Activated naive CD8-positive, alpha-beta T cell treated with anti-CD3 and anti-CD28 coated beads for 36 hours (primary cell): Measurements from ENCODE around the gene HEXIM2. TPM values are rescaled to one million over a fixed set of nuclear protein-coding genes. Genes with fewer than 3 reads are reported as not detected.
"Not testable (repeated sequence)": the region's sequence is repeated elsewhere in the genome, so short reads cannot be mapped to it uniquely, and the experiment has no call there.

Experiments used
- DNase-seq: peaks from one replicate; pipeline ENCODE4 v3.0.0; 2021
- H3K27ac Mint-ChIP-seq: one replicate; pipeline ENCODE4 v1.8.0; 2022; ENCODE audit warnings: mild to moderate bottlenecking, moderate library complexity, mixed read lengths
- H3K27me3 Mint-ChIP-seq: one replicate; pipeline ENCODE4 v1.8.0; 2022; ENCODE audit warnings: mild to moderate bottlenecking, mixed read lengths
- H3K36me3 Mint-ChIP-seq: one replicate; pipeline ENCODE4 v1.8.0; 2021; ENCODE audit warnings: mild to moderate bottlenecking, mixed read lengths
- H3K4me1 Mint-ChIP-seq: one replicate; pipeline ENCODE4 v1.8.0; 2021; ENCODE audit warnings: mixed read lengths
- H3K4me3 Mint-ChIP-seq: one replicate; pipeline ENCODE4 v1.8.0; 2022; ENCODE audit warnings: mild to moderate bottlenecking, moderate library complexity, mixed read lengths
- H3K9me3 Mint-ChIP-seq: one replicate; pipeline ENCODE4 v1.8.0; 2022; ENCODE audit warnings: mixed read lengths
- total RNA-seq, 2 experiments: library from RNA; stranded (reverse); gene quantifications; one replicate each; pipeline ENCODE4 v1.2.3, GENCODE V29; 2021

The HEXIM2 gene
- total RNA-seq, 2 experiments from 2014 or later: 4.8 to 5.6 TPM

GRCh38 chr17:45197108-45197507 lies 35.4 kb downstream of the HEXIM2 start:
- H3K4me3 Mint-ChIP-seq: no peak overlapping the region
- no peak for DNase-seq
- H3K4me1 Mint-ChIP-seq: peaks cover 3% of the 10 kb centered on the region
- H3K36me3 Mint-ChIP-seq: no peaks in the 10 kb centered on the region
- H3K9me3 Mint-ChIP-seq: peaks cover 1% of the 10 kb centered on the region
- no peaks in the 10 kb centered on the region for H3K27me3 Mint-ChIP-seq
- no peak overlapping the region for H3K27ac Mint-ChIP-seq

GRCh38 chr17:45197555-45198334 lies 36.1 kb downstream of the HEXIM2 start:
- peaks cover 3% of the 10 kb centered on the region for H3K4me1 Mint-ChIP-seq
- no peak overlapping the region for H3K27ac Mint-ChIP-seq
- H3K27me3 Mint-ChIP-seq: no peaks in the 10 kb centered on the region
- H3K4me3 Mint-ChIP-seq: no peak overlapping the region
- DNase-seq: peak; percentile 92
- H3K36me3 Mint-ChIP-seq: no peaks in the 10 kb centered on the region
- H3K9me3 Mint-ChIP-seq: peaks cover 1% of the 10 kb centered on the region

GRCh38 chr17:45200701-45201100 lies 39.0 kb downstream of the HEXIM2 start:
- Mint-ChIP-seq H3K27me3 (no peaks in the 10 kb centered on the region), H3K9me3 (no peaks in the 10 kb centered on the region), H3K27ac (no peak overlapping the region), H3K4me3 (no peak overlapping the region), H3K36me3 (no peaks in the 10 kb centered on the region), H3K4me1 (peaks cover 3% of the 10 kb centered on the region)
- no peak for DNase-seq

GRCh38 chr17:45201457-45201856 lies 39.8 kb downstream of the HEXIM2 start:
- Mint-ChIP-seq H3K4me1 (peaks cover 3% of the 10 kb centered on the region), H3K27ac (no peak overlapping the region), H3K9me3 (no peaks in the 10 kb centered on the region), H3K36me3 (no peaks in the 10 kb centered on the region), H3K27me3 (no peaks in the 10 kb centered on the region), H3K4me3 (no peak overlapping the region)
- no peak for DNase-seq

- not testable (repeated sequence) for H3K27me3 Mint-ChIP-seq, H3K4me3 Mint-ChIP-seq, H3K36me3 Mint-ChIP-seq, DNase-seq, H3K27ac Mint-ChIP-seq, H3K9me3 Mint-ChIP-seq, H3K4me1 Mint-ChIP-seq
Observed at GRCh38 chr17:45201880-45202279, 40.2 kb downstream of the HEXIM2 start.

GRCh38 chr17:45218895-45219661 lies 57.4 kb downstream of the HEXIM2 start:
- Mint-ChIP-seq H3K4me3 (peak overlapping the region; percentile 96), H3K9me3 (no peaks in the 10 kb centered on the region), H3K27ac (peak overlapping the region; percentile 91), H3K36me3 (peaks cover 51% of the 10 kb centered on the region), H3K27me3 (no peaks in the 10 kb centered on the region), H3K4me1 (peaks cover 37% of the 10 kb centered on the region)
- peak; percentile 79 for DNase-seq

Other genes starting within 250 kb of the HEXIM2 start
- gene GFAP, start 246.4 kb upstream of the HEXIM2 start, total RNA-seq: not detected
- gene KIF18B, start 214.1 kb upstream of the HEXIM2 start, total RNA-seq: 10 to 100 TPM; 36.7 to 37.1 TPM
- gene C1QL1, start 193.6 kb upstream of the HEXIM2 start, total RNA-seq: not detected
- 10 to 100 TPM; 29.0 to 31.4 TPM for gene DCAKD, start 110.2 kb upstream of the HEXIM2 start, total RNA-seq
- 100 to 1,000 TPM; 168 to 170 TPM for gene NMT1, start 100.6 kb upstream of the HEXIM2 start, total RNA-seq
- gene PLCD3, start 29.4 kb upstream of the HEXIM2 start, total RNA-seq: 1 to 10 TPM; 2.7 to 3.8 TPM
- 1 to 10 TPM; 8.6 to 8.9 TPM for gene ACBD4, start 26.2 kb upstream of the HEXIM2 start, total RNA-seq
- gene HEXIM1, start 13.4 kb upstream of the HEXIM2 start, total RNA-seq: 10 to 100 TPM; 36.0 to 36.5 TPM
- gene FMNL1, start 60.0 kb downstream of the HEXIM2 start, total RNA-seq: 100 to 1,000 TPM; 215 to 219 TPM
- gene SPATA32, start 100.2 kb downstream of the HEXIM2 start, total RNA-seq: under 1 TPM; 0.62 to 0.68 TPM
- 10 to 100 TPM; 27.1 to 28.3 TPM for gene MAP3K14, start 155.1 kb downstream of the HEXIM2 start, total RNA-seq